ENCODE results near the gene HCRTR1.

HCRTR1 gene

GRCh38 chr1:31643976-31644559 is 26.6 kb downstream of the HCRTR1 start:
- DNase-seq (ENCODE audit: low read depth) = no peak
- TF ChIP-seq CTCF (conservative IDR thresholded peaks at IDR 0.05; ENCODE audit: low read length) = no peak
- peak overlapping the region; percentile 96 for H3K4me3 ChIP-seq (ENCODE audit: low read length)

GRCh38 chr1:31644560-31645273 is 27.2 kb downstream of the HCRTR1 start, which contains the start of gene PEF1:
Gene PEF1, minus strand, starts transcription at chr1:31644876. Its CDS starts 12 bp downstream, at chr1:31644864.
- peak; percentile 96 for DNase-seq (ENCODE audit: low read depth)
- TF ChIP-seq CTCF (conservative IDR thresholded peaks at IDR 0.05; ENCODE audit: low read length) = no peak
- H3K4me3 ChIP-seq (ENCODE audit: low read length) = peak within 1 kb of the TSS; percentile 96

GRCh38 chr1:31645274-31645568 is 27.7 kb downstream of the HCRTR1 start:
- no peak for DNase-seq (ENCODE audit: low read depth)
- peak overlapping the region; percentile 96 for H3K4me3 ChIP-seq (ENCODE audit: low read length)
- TF ChIP-seq CTCF (conservative IDR thresholded peaks at IDR 0.05; ENCODE audit: low read length) = no peak

- no peak for TF ChIP-seq CTCF (conservative IDR thresholded peaks at IDR 0.05; ENCODE audit: low read length)
- DNase-seq (ENCODE audit: low read depth) = no peak
These were observed 28.9 kb downstream of the HCRTR1 start for GRCh38 chr1:31646259-31646960.

GRCh38 chr1:31647106-31647505 is 29.6 kb downstream of the HCRTR1 start:
- peak; percentile 54 for TF ChIP-seq CTCF (conservative IDR thresholded peaks at IDR 0.05; ENCODE audit: low read length)
- DNase-seq (ENCODE audit: low read depth) = peak; percentile 93
- no peak overlapping the region for H3K4me3 ChIP-seq (ENCODE audit: low read length)

More at GRCh38 chr1:31646259-31646960, 28.9 kb downstream of the HCRTR1 start:
- H3K4me3 ChIP-seq (ENCODE audit: low read length) = no peak overlapping the region

GRCh38 chr1:31648190-31648589 is 30.7 kb downstream of the HCRTR1 start:
- TF ChIP-seq CTCF (conservative IDR thresholded peaks at IDR 0.05; ENCODE audit: low read length) = no peak
- no peak for DNase-seq (ENCODE audit: low read depth)
- no peak overlapping the region for H3K4me3 ChIP-seq (ENCODE audit: low read length)

Data from AG10803 (cell line).